GM10266 (cell line): Measurements from ENCODE around the gene TIMP2.
"Not testable (repeated sequence)": the region's sequence is repeated elsewhere in the genome, so short reads cannot be mapped to it uniquely, and the experiment has no call there.

ENCODE experiments used
- DNase-seq: peaks from one replicate; pipeline ENCODE4 v3.0.0; 2012; ENCODE audit errors: extremely low spot score
- TF ChIP-seq, protein P1 (sequence below): IDR thresholded peaks from 2 replicates; pipeline ENCODE4 v1.5.1; 2012; ENCODE audit warnings: mild to moderate bottlenecking, low read depth; ENCODE audit not compliant: control insufficient read depth, insufficient read depth; ENCODE audit errors: missing control alignments

The TIMP2 gene

DNA sequence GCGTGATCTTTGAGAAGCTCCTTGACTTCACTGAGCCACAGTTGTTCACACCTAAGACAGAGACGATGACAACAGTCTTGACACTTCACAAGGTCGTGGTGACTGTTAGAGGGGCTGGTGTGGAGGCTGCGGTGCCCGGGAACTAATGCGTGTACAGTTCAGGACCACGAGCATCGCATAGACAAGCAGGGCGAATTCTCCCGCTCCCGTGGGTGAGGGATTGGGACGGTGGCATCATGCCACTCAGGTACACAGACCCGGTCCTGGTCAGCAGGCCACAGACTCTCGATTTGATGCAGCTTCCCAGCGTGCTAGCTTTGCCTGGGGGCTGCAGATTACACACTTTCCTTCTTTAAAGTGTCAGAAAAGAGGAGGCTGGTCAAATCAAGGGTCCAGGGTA is 46.9 kb downstream of the TIMP2 start:
- TF ChIP-seq, protein P1, sequence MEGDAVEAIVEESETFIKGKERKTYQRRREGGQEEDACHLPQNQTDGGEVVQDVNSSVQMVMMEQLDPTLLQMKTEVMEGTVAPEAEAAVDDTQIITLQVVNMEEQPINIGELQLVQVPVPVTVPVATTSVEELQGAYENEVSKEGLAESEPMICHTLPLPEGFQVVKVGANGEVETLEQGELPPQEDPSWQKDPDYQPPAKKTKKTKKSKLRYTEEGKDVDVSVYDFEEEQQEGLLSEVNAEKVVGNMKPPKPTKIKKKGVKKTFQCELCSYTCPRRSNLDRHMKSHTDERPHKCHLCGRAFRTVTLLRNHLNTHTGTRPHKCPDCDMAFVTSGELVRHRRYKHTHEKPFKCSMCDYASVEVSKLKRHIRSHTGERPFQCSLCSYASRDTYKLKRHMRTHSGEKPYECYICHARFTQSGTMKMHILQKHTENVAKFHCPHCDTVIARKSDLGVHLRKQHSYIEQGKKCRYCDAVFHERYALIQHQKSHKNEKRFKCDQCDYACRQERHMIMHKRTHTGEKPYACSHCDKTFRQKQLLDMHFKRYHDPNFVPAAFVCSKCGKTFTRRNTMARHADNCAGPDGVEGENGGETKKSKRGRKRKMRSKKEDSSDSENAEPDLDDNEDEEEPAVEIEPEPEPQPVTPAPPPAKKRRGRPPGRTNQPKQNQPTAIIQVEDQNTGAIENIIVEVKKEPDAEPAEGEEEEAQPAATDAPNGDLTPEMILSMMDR = no peak
- DNase-seq = no peak

DNA sequence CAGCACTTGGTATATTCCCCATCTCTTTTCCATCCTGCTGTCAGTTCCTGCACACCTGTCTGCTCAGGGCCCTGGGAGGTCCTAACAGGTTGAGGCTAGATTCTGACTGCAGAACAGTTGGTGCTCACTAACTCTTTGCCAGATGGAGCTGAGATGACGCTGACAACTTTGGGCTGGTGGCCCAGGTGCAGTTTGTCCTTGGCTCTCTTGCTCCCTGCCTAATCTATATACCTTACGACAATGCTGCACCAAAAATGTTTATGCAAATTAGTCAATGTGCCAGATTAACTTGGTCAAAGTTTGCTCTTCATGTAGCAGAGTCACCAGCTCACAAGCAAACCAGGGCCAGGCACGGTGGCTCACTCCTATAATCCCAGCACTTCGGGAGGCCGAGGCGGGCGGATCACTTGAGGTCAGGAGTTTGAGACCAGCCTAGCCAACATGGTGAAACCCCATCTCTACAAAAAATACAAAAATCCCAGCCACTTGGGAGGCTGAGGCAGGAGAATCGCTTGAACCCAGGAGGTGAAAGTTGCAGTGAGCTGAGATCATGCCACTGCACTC is 48.2 kb downstream of the TIMP2 start:
- DNase-seq = not testable (repeated sequence)

DNA sequence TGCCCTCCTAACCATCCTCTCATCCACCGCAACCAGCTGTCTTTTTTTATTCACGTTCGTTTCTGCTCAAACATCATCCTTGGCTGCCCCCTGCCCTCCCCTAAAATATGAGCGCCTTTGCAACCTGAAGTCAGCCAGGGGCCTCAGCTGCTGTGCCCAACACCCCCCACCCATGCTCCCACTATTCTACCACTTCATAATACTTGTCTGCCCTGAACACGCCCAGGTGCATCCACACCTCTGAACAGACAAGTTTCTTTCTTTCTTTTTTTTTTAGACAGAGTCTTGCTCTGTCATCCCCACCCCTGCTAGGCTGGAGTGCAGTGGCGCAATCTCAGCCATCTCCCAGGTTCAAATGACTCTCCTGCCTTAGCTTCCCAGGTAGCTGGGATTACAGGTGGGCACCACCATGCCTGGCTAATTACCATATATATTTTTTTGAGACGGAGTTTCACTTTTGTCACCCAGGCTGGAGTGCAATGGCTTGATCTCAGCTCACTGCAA is 49.0 kb downstream of the TIMP2 start:
- no peak for DNase-seq
- TF ChIP-seq, protein P1 = no peak

DNA sequence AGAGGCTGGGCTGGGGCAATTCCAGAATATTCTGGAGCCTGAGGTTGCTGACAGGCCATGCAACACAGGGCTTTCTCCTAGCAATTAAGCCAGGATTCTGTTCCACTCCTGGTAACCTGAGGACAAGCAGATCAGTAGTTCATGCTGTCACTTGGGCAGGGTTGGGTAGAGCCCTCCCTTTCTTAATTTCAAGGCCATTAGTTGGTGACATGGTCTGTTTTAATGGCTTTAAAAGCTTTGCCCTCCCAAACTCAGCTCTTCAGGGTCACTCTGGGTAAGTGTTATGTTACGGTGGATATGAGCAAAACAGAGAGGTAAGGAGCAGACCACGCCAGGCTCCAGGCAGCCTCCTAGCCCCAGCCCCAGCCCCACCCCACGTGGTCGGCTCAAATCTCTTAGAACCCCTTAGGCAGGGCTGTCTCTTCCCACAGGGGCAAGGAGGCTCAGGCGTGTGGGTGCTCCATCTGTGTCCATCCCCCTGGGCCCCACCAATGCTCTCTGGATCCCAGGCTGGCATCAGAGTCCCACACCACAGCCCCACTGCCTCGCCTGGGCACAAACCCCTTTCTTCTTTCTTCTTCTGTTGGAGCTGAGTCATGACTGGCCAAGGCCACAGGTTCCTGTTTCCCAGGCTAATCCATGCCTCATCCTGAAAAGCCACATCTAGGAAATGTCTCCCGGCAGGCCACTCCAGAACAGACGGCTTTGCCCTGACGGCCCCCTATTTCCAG is 49.7 kb downstream of the TIMP2 start:
- TF ChIP-seq, protein P1 = no peak
- no peak for DNase-seq

DNA sequence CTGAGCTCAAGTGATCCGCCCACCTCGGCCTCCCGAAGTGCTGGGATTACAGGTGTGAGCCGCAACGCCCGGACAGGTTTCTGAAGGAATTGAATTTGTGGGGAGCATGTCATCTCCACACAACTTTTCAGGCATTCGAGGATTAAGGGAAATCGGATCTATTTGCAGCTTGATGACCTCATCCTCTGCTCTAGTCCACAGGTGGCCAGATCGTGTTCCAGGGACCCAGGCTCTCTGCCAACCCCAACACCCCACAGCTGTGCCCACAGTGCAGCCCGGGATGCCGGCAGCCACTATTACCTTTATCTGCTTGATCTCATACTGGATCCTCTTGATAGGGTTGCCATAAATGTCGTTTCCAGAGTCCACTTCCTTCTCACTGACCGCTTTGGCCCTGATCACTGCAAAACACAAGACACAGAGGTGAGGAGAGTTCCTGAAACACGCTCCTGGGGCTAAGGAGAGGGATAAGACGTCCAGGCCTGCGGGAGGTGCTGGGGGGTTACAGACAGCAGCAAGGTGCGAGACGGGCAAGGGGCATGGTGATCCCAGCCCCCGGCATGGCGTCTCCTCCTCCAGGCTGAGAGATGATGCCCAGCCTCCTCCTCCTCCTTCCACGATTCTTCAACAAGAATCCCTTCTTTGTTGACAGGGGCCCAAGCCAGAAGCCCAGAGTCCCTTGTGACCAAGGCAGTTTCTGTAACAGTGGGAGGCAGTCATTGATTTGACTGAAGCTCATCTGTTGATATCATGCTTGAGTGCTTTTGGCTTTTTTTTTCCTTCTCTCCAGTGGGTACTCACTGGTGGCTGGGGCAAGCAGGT is 51.5 kb downstream of the TIMP2 start:
- TF ChIP-seq, protein P1 = no peak

DNA sequence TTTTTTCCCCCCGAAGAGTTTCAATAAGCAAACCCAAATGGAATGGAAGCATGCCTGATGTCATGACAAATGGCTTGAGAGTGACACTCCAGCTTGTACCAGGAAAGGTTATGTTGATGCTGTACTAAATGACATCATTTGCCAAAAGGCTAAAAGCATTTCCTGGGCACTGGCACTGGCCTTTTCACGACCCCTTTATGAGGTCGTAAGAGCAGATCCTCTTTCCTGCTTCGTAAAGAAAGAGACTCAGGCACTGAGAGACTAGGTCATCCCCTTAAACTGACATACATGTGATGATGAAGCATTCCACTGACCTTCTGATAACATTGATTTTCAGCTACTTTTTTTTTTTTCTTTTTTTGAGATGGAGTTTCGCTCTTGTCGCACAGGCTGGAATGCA is 52.7 kb downstream of the TIMP2 start:
- DNase-seq = no peak
- TF ChIP-seq, protein P1 = no peak

More for the DNA sequence above, 51.5 kb downstream of the TIMP2 start:
- no peak for DNase-seq

DNA sequence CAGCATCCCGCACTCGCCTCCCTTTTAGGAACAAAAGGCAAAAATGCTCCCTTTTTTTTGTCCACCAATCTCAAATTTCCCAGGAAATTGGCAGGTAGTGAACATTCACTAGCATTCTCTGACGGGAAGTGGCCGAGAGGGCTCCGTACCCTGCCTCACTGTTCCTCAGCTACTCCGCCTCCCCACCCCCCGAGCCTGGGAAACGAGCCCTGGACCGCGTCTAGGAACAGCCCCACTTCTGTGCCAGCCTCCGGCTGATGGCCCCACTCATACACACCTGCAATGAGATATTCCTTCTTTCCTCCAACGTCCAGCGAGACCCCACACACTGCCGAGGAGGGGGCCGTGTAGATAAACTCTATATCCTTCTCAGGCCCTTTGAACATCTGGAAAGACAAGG is 54.6 kb downstream of the TIMP2 start:
- TF ChIP-seq, protein P1 = no peak
- DNase-seq = no peak
